Amniotic stem cell (primary cell): Measurements from ENCODE around the gene FOXJ1.
"Not testable (repeated sequence)": the region's sequence is repeated elsewhere in the genome, so short reads cannot be mapped to it uniquely, and the experiment has no call there.

ENCODE experiments used
- DNase-seq: peaks from one replicate; lab custom pipeline; 2025; lab: John Stamatoyannopoulos, UW

FOXJ1 gene, protein sequence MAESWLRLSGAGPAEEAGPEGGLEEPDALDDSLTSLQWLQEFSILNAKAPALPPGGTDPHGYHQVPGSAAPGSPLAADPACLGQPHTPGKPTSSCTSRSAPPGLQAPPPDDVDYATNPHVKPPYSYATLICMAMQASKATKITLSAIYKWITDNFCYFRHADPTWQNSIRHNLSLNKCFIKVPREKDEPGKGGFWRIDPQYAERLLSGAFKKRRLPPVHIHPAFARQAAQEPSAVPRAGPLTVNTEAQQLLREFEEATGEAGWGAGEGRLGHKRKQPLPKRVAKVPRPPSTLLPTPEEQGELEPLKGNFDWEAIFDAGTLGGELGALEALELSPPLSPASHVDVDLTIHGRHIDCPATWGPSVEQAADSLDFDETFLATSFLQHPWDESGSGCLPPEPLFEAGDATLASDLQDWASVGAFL

DNA sequence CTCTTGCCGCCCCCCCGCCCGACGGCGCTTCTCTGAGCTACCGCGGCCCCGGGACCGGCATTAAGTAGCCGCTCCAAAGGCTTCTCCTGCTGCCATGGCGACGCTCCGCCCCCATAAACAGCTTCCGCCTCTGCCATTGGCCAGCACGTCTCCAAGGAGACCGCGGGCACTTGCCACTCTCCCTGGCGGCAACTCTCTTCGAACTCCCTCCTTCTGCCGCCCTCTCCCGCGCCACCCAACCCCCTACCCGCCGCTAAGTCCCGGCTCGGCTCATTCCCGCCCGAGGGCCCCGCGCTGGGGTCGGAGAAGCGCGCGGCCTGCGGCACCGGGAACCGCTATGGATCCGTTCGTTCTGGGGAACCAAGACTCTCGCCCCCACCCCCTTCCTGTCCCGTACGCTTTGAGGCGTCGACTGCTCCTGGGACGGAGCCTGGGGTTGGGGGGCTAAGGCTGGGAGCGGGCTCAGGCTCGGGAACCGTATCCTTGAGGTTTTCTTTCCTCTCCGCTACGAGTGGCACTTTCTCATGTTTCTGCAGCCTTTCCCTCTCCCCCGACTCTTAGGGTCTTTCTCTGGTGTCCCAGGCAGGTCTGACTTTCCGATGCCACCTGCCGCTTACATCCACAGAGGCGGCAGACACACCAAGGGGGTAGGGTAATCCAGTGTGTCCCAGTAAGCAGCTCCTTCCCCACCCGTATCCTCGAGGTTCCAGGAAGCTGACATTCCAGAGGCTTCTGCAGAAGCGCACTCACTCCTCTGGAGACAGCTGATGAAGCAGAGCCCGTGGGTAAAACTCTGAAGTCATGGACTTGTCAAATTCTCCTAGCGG lies at the start of gene FOXJ1:
TSS of gene FOXJ1 (minus strand) at position 34 of the 827 bp plus-strand sequence. CDS start 850 bp downstream, outside the sequence.
- DNase-seq = peak; percentile 25

DNA sequence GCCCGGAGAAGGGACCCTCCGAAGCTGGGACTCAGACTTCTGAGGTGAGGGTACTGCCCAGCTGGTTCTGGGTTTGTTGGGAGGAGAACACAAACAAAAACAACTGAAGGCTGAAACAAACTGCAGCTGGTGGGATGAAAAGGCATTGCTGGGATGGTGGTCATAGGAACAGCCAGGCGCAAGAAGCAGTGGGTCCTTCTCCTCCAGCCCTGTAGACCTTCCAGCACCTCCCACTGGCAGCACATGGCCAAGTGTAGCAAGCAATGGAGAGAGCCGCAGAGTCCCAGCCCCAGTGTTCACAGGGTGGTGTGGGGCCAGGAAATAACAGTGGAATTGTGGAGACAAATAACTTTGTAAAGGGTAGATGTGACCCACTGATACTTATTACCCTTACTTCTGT lies 48.7 kb upstream of the FOXJ1 start:
- no peak for DNase-seq

DNA sequence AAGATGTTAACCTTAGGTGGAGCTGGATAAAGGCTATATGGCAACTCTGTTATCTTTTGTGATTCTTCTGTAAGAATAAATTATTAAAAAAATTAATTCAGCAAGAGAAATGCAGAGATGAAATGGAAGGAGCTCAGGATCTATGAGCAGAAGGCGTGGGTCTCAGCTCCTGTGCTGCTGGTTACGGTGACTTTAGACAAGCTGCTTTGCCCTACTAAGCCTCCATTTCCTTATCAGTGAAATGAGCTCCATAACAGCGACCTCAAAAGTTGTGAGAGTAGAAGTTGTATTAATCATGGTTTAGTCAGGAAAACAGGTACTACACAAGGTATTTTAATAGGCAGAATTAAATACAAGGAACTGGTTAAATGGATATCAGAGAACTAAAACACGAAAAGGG lies 48.2 kb upstream of the FOXJ1 start:
- no peak for DNase-seq

DNA sequence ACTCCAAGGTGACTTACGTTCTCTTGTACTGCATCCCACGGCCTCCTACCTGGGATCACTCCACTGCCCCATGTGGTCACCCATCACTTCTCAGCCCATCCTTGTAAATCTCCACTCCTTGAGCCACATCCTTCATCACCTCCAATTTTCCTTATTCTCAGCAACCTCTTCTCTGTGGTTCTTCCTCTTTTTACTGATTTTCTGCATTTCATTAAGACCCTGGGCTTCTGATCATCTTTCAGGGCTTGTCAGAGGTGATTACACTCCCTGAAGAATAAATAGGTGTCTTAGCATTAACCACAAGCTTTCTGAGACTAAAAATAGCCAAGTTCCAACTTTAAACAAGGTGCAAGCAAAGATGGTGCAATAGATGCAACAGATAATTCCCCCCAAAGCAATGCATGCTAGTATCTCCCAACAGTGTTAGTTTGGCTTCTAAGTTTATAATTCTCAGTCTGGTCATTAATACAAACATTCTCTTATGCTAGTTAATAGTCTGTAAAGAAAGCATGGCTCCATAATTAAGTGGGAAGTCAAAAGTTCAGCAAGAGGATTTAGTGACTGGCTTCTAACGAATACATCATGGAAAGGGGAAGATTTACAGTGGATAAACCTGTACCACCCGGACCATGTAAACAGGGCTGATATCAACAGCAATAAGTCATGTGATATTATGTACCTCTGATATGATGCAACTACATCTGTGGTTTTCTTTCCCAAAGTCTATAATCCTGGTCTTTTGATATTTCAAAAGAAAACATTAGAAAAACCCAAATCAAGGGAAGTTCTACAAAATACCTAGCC lies 47.4 kb upstream of the FOXJ1 start:
- DNase-seq = no peak

DNA sequence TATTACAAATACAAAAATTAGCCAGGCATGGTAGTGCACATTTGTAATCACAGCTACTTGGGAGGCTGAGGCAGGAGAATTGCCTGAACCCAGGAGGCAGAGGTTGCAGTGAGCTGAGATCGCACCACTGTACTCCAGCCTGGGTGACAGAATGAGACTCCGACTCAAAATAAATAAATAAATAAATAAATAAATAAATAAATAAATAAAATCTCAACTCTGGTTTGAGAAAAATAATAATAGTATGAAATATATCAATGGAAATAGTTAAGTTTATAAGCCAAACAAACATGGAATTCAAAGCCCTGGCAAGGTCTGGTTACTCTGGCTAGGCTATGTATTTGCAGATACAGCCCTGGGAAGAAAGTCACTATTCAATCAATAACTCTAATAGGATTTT lies 45.7 kb upstream of the FOXJ1 start:
- DNase-seq = not testable (repeated sequence)

DNA sequence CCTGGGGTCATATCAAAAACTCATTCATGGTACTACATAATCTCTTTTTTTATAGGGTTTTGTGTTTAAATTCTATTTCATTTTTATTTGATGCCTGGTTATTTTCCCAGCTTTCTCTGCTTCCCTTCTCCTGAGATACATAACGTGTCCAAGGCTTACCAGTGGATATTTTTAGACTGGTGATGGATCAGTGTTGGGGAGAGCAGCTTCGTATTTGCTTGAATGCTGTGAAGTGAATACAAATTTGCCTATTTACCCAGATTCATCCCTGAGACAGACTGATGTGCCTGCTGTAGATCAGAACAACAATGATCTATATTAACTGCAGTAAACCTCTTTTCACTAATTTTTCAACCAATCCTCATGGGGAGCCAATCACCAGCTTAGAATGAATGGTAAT lies 43.2 kb upstream of the FOXJ1 start:
- DNase-seq = no peak

DNA sequence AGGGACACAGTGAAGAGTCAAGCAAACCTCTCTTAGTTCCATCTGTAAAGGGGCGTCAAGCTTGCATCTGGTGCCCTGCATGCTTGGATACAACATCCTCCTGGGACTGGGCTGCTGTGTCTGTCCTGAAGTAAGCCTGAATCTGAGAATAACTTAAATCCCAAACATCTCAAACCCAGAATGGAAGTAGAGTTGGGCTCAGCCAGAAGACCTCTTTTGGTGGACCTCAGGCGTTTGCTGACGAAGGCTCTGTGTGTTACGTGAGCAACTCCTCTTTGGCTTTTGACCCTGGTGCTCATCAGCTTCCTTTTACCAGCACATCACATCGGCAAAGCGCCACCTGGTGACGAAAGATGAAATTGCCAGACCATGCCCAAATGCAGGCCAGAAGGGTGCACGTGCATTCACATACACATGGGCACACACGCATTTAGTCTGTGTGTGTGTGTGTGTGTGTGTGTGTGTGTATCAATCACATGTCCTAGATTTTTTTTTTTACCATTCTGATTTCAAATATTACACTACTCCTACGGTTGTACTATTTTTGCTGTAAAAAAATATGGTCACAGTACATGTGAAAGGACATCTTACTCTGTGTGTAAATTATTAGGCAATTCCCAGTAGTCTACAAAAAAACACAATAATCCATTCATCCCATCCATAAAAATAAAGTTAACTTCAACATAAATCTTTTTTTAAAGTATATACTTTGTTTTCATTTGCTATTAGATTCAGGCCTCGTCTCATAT lies 41.1 kb upstream of the FOXJ1 start:
- peak; percentile 22 for DNase-seq

DNA sequence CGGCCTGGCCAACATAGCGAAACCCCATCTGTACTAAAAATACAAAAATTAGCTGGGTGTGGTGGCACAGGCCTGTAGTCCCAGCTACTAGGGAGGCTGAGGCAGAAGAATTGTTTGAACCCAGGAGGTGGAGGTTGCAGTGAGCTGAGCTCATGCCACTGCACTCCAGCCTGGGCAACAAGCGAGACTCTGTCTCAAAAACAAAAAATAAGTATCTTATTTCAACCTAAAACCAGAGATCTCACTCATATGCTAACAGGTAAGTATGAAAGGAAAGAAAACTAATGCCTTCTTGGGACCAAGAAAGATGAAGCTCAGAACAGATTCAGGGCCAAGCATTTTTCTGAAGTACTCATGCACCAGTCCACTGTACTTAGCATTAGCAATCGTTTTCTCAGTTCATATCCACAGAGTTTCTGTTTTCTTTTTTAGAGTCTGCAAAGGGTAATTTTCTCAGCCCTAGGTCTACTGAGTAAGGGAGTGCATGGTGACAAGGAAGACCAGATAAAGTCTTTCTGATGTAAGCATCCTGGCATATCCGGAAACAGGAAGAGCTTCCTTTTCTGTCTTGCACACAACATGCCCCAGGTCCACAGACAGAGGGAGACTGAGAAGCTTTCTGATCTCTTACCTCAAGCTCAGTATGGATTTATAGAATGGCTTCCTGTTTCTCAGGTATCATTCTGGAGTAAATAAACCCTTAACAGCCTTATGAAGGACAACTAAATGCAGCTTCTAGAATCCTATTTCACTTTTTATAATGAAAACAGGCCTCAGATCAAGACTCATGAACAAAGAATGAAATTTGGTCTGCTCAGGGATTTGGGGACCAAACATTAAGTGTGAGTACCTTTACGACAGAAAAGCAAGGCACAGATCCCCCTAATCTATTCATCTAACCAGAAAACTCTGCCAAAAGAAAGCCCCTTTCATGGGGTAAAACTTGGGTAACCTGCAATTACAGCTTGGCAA lies 38.7 kb upstream of the FOXJ1 start:
- no peak for DNase-seq

DNA sequence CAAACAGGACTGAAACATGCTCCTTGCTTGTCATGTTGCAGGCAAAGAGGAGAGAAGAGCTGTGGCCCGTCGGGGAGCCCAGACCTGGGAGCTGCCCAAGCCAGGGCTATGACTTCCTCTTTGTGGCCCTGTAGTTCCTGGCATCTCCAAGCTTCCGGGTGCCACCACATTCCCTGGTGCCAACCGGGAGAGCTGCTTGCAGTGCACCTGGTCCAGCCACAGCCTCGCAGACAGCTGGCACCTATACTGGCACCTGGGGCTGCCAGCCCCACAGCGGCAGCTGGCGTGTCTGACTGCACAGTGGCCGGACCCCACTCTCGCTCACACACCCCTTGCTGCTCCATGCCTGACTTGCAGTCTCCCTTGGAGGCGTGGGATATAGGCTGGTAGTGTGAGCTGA lies 37.1 kb upstream of the FOXJ1 start:
- no peak for DNase-seq

DNA sequence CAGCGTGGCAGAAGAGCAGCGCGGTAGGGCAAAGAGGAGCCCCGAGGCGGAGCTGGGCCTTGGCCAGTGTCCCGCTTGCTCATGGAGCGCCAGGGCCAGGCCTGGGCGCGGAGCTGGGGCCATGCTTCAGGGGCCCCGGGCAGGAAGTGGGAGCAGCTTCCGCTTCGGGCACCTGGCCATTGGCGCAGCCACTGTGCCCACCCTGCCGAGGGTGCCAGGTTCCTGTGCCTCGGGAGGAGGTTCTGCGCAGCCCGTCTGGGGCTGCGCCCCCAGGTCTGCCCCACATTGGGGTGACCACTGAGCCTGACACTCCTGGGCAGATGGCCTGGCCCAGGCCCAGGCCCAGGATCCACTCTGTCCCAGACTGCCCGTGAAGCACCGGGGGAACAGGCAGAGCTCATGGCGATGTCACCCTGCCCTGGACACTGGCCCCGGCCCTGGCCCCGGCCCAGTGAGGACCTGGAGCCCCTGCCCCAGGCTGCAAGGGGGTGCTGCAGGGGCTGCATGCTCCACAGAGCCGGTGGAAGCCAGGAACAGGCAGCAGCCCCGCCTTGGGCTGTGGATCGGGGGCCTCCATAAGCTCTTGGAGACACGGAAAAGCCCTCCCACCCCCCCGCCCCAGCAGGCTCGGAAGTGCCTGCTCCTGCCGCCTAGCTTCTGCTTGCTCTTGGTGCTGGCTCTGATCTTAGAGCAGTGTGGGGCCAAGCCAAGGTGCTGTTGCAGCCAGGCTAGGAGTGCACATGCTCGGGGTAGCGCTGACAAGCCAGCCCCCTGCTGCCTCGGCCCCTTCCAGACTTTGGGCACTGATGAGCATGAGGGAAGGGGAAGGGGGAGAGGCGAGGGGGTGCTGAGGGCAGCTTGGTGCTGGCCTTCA lies 35.9 kb upstream of the FOXJ1 start:
- no peak for DNase-seq

DNA sequence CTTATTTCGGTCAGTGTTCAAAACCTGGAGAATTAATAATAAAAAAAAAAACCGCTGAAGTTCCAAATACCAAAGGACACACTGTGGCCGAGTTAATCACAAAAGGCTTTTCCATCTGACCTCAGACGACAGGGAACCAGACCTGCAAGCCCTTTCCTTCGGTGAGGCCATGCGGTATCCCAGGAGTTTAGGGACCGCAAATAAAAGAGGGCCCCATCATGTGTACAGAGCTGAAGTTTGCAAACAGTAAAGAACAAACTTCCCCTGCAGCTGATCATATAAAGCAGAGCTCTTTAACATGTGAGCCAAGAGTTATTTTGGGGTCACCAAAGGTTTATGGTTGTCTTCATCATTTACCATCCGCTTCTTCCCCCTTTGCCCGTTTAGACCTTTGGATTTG lies 33.0 kb upstream of the FOXJ1 start:
- no peak for DNase-seq

DNA sequence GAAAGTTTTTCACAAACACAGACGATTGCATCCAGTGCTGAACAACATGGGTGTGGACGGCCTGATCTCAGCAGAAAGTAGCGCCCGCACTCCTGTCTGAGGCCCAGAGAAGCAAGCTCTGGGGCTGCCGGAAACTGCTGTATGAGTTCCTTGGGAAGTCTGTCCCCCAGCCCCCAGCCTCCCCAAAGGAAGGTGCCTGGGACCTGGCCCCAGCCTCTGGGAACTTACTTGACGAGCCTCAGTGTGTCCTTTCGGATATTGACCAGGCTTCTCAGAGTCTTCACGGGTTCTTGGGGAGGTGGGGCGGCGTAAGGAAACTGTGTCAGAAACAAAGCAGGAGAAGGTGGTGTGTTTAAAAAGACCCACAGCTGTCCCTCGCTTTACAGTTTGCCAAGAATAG lies 32.4 kb upstream of the FOXJ1 start:
- DNase-seq = no peak

DNA sequence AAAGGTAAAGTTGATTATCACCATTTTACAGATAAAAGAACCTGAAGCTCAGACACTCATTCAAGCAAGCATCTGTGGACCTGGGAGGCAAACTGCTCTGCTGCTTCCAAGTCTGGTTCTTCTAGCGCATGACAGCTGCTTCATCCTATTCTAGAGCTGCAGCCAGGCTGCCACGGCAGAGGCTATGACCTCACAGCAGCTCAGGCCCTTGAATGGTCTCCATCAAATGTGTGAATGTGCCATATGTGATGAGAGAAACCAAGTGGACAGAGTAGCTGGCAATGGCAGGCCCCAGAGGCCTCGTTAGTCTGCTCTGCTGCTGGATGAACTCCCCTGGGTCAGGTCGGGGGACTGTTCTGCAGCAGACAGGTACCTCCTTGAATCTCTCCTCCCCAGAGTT lies 30.7 kb upstream of the FOXJ1 start:
- DNase-seq = no peak

DNA sequence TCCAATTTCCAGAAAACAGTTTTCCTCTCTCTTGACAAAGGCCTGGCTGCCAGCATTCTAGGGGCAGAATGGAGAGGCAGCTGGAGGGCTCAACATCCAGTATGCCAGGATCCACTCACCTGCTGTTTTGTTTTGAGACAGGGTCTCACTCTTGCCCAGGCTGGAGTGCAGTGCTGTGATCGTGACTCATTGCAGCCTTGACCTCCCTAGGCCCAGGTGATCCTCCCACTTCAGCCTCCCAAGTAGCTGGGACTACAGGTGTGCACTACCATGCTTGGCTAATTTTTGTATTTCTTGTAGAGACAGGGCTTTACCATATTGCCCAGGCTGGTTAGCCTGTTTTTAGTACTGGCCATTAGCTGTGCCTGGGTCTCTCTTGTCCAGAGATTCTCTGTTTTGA lies 29.1 kb upstream of the FOXJ1 start:
- no peak for DNase-seq

DNA sequence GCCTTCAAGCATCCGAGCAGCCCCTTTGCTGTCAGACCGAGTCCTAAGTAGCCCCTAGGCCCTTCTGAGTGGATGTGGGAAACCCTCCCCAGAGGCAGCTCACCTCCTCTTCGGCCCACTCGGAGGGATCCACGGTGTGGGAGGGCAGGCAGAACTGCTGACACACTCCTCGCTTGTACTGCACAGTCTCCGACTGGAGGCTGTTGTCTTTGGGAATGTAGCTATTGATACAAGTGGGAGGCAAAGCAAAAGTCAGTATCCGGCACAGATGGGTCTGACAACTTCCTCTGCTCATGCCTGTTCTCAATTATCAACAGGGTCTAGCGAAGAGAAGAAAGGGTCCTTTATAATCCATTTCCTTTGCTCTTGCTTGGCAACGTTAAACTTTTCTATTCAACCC lies 25.9 kb upstream of the FOXJ1 start:
- DNase-seq = no peak

DNA sequence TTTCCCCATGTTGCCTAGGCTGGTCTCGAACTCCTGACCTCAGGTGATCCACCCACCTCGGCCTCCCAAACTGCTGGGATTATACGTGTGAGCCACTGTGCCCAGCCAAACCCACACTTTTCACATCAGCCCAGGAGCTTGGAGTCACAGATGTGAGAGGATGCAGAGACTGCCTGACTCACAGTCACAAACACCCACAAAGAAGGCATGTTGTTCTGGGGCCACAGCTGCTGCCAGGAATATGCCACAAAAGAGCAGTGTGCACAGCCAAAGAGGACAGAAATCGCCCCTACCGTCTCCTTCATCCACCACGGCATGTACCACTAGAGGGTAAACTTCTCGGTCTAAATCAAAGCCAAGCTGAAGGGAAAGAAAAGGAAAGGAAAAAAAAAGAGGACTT lies 25.1 kb upstream of the FOXJ1 start:
- DNase-seq = no peak

DNA sequence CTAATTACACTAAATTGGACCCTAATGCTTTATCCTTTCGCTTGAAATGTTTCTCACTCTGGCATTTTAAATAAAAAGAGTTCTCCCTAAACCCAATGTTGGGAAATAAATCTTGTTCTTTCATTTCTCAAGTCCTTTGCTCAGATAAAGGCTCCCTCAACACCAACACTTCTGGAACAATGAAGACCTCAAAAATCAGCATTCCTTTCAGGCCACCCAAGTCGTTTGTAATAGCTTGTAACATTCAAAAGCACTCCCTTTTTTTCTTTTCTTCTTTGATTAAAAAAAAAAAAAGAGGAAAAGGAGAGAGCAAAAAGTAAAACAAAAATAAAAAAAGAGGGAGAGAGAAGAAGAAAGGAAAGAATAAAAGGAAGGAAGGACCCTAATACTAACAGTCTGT lies 23.3 kb upstream of the FOXJ1 start:
- no peak for DNase-seq

DNA sequence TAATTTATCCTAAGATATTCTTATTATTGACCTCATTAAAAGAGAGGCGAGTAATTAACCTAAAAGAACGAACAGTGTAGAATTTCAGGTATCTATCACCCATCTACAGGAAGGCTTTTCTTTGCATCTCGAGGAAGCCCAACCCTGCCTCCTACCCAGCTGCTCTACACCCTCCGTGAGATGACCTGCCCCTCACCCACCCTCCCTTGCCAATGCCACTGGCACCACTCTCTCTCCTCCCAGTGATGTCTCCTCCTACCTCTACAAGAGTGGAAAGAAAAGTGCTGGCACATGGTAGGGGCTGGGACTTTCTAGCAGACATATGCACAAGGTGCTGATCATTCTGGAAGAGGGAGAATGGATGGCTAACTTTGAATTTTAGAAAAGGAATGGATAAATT lies 22.9 kb upstream of the FOXJ1 start:
- DNase-seq = no peak

DNA sequence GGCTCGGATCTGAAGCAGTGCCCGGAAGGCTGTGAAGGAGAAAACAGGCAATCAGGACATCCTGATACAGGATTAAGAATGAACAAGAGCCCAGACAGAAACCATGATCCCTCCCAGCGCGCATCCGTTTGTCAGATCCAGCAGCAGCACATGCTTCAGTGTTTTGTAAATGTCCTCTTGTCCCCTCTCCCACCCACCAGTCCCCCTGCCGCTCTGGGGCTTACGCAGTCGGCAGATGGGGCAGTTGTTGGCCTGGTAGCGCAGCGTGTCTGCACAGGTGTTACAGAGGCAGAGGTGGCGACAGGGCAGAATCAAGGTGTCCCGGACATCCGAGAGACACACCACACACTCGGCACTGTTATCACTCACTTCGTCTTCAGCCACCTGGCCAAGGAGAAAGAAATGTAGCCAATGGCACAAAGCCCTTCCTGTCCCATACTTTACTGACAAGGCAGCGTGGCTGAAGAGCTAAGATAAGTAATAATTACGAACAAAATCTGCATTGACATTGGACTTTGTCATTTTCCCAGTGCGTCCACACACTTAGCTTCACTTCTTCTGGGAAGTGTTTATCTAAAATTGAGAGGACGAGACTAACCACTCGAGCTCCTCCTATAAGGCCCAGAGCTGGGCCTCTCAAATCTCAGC lies 20.7 kb upstream of the FOXJ1 start:
- no peak for DNase-seq
